HepG2 (cell line): ENCODE measurements around the gene PLXND1. TPM values are rescaled to one million over a fixed set of nuclear protein-coding genes. Genes with fewer than 3 reads are reported as not detected.

ENCODE experiments used
- ATAC-seq: fragments of 200-7000 bp; cut with Tn5 transposase; 3 replicates; pipeline ENCODE4 v1.9.1; 2020; ENCODE audit warnings: mild to moderate bottlenecking, moderate library complexity
- BruUV-seq: library from RNA; stranded (reverse); fragments of 400-500 nt; replicated peaks from 2 replicates; lab custom pipeline; 2021; lab: Mats Ljungman, UMichigan
- CTCF ChIA-PET: fragments of 300-600 bp; formaldehyde crosslinking; extraction: SDS; loops from one replicate; lab custom pipeline; 2021; ENCODE audit warnings: low total read pairs, inconsistent platforms, low intra/inter-chr PET ratio; lab: Yijun Ruan, JAX
- POLR2A ChIA-PET: fragments of 350-600 bp; sonication (Branson Sonifier 250); formaldehyde crosslinking; loops from one replicate; lab custom pipeline; 2020; ENCODE audit warnings: antibody characterized with exemption, inconsistent platforms; lab: Yijun Ruan, JAX
- DNase-seq: peaks from one replicate; pipeline ENCODE4 v3.0.0-alpha.2; 2015; ENCODE audit warnings: low spot score
- FAIRE-seq: peaks from 3 replicates; lab custom pipeline; 2011; peaks lifted over from hg19 to GRCh38; lab: Jason Lieb, UNC
- H2AFZ ChIP-seq: one replicate; pipeline ENCODE4 v1.6.1; 2011; ENCODE audit warnings: low read length, inconsistent platforms
- H3K27ac ChIP-seq: fragments of 300-600 bp; 3 replicates; pipeline ENCODE4 v1.8.0; 2011; ENCODE audit warnings: mixed run types, mild to moderate bottlenecking, mixed read lengths, low read length, inconsistent platforms; ENCODE audit not compliant: insufficient read depth; ENCODE audit errors: extremely low read length
- H3K27me3 ChIP-seq, 2 experiments: fragments of 200-600 bp in 1 of 2; 2 replicates in 1 of 2; 3 replicates in 1 of 2; pipeline versions ENCODE4 v1.6.0 to v1.8.0; 2011; ENCODE audit warnings: low read length in 2 of 2, mild to moderate bottlenecking in 2 of 2, moderate library complexity in 2 of 2, inconsistent platforms in 1 of 2; ENCODE audit not compliant: insufficient read depth in 2 of 2, control insufficient read depth in 1 of 2
- H3K36me3 ChIP-seq, 2 experiments: fragments of 200-600 bp in 1 of 2; replicated peaks in 1 of 2; 2 replicates in 1 of 2; 3 replicates in 1 of 2; pipeline versions ENCODE4 v1.5.1 to v1.8.0; 2011; ENCODE audit warnings: low read length in 2 of 2, inconsistent platforms in 1 of 2; ENCODE audit not compliant: insufficient read depth in 2 of 2, control insufficient read depth in 1 of 2
- H3K4me1 ChIP-seq: 2 replicates; pipeline ENCODE4 v1.5.1; 2012; ENCODE audit warnings: low read length, inconsistent platforms; ENCODE audit not compliant: insufficient read depth
- H3K4me2 ChIP-seq: 2 replicates; pipeline ENCODE4 v1.6.0; 2011; ENCODE audit warnings: low read depth, low read length, inconsistent platforms
- H3K4me3 ChIP-seq, 3 experiments: fragments of 200-600 bp in 1 of 3; sonication (generic), shearing (Covaris generic) in 1 of 3; replicated peaks in 1 of 3; 2 replicates each; pipeline ENCODE4 v1.5.1; 2011 to 2016; ENCODE audit warnings: low read length in 3 of 3, inconsistent platforms in 2 of 3, low read depth in 2 of 3, mild to moderate bottlenecking in 2 of 3, control low read depth in 1 of 3, mixed read lengths in 1 of 3; ENCODE audit not compliant: insufficient read depth in 1 of 3
- H3K79me2 ChIP-seq: one replicate; pipeline ENCODE4 v1.6.1; 2011; ENCODE audit warnings: low read length, inconsistent platforms; ENCODE audit not compliant: insufficient read depth
- H3K9ac ChIP-seq: 2 replicates; pipeline ENCODE4 v1.6.0; 2011; ENCODE audit warnings: mild to moderate bottlenecking, low read depth, low read length, inconsistent platforms; ENCODE audit not compliant: insufficient read depth
- H3K9me3 ChIP-seq: 2 replicates; pipeline ENCODE4 v1.5.1; 2012; ENCODE audit warnings: mild to moderate bottlenecking, low read length
- H4K20me1 ChIP-seq: 2 replicates; pipeline ENCODE4 v1.6.0; 2011; ENCODE audit warnings: inconsistent platforms, mild to moderate bottlenecking, low read length, moderate library complexity; ENCODE audit not compliant: insufficient read depth
- HNF4A ChIP-seq: sonication (generic); formaldehyde crosslinking; IDR thresholded peaks from 2 replicates; pipeline ENCODE4 v1.4.0; 2020; ENCODE audit warnings: missing genetic modification reagents
- PAXIP1 ChIP-seq: sonication (generic); formaldehyde crosslinking; conservative IDR thresholded peaks from 2 replicates; pipeline ENCODE4 v1.4.0; 2020; ENCODE audit warnings: mild to moderate bottlenecking, missing genetic modification reagents, moderate library complexity
- ZFX ChIP-seq: sonication (generic); formaldehyde crosslinking; IDR thresholded peaks from 2 replicates; pipeline ENCODE4 v1.4.0; 2020; ENCODE audit warnings: mild to moderate bottlenecking, low read depth, missing genetic modification reagents, moderate library complexity
- ZFY ChIP-seq: sonication (generic); formaldehyde crosslinking; IDR thresholded peaks from 2 replicates; pipeline ENCODE4 v1.4.0; 2020; ENCODE audit warnings: missing genetic modification reagents
- ZNF350 ChIP-seq: sonication (generic); formaldehyde crosslinking; IDR thresholded peaks from 2 replicates; pipeline ENCODE4 v1.4.0; 2020; ENCODE audit warnings: mild to moderate bottlenecking, low read depth, missing genetic modification reagents, borderline replicate concordance
- ZNF570 ChIP-seq: sonication (generic); formaldehyde crosslinking; IDR thresholded peaks from 2 replicates; pipeline ENCODE4 v1.4.0; 2020; ENCODE audit warnings: mild to moderate bottlenecking, missing genetic modification reagents, borderline replicate concordance
- ZNF629 ChIP-seq: sonication (generic); formaldehyde crosslinking; conservative IDR thresholded peaks from 2 replicates; pipeline ENCODE4 v1.5.0; 2020; ENCODE audit warnings: missing genetic modification reagents
- ZNF687 ChIP-seq: sonication (generic); formaldehyde crosslinking; IDR thresholded peaks from 2 replicates; pipeline ENCODE4 v1.5.1; 2020; ENCODE audit warnings: mild to moderate bottlenecking, missing genetic modification reagents, moderate library complexity
- WGBS: methylation state at CpG from one replicate; pipeline ENCODE4 v1.1.6; 2017; ENCODE audit warnings: low lambda C conversion rate; 5-methylcytosine and 5-hydroxymethylcytosine counted together
- in situ Hi-C: cut with HindIII; loops from 2 replicates; pipeline ENCODE4 v1.10.0; 2017; ENCODE audit warnings: low pct_unique_long_range_greater_than_20kb; ENCODE audit not compliant: extremely low pct_ligation_motif_present
- intact Hi-C: fragments of 100-400 bp; cut with micrococcal nuclease; formaldehyde crosslinking; loops from one replicate; pipeline ENCODE4 v1.10.0; 2022; ENCODE audit not compliant: unreplicated experiment
- polyA plus RNA-seq, 8 experiments: library from polyadenylated mRNA; depleted of rRNA in 3 of 8; stranded (reverse) in 7 of 8; unstranded in 1 of 8; fragments of >200 nt; fragmentation: Illumina TruSeq in 4 of 8; extraction: Trizol in 4 of 8; gene quantifications; 2 replicates each; pipeline versions ENCODE4 v1.2.1 to v1.2.3, GENCODE V29; 2011 to 2016; ENCODE audit warnings: low read depth in 4 of 8, missing spikeins in 1 of 8, mixed read lengths in 1 of 8; ENCODE audit not compliant: insufficient read depth in 1 of 8
- total RNA-seq, 5 experiments: library from RNA; depleted of rRNA; stranded (reverse); fragments of >200 nt; fragmentation: Illumina TruSeq; extraction: Trizol; gene quantifications; 2 replicates each; pipeline ENCODE4 v1.2.3, GENCODE V29; 2016; ENCODE audit warnings: low read depth in 1 of 5

Gene PLXND1
- total and polyA plus RNA-seq, 2 of the 13 experiments (the other 11 are each of a cell fraction or from before 2014, with no cell fraction given), result 15.9 to 42.0 TPM

- WGBS, result 73% methylated on average over 7 of the region's 8 CpGs
- ChIA-PET POLR2A (interaction anchor here (0.6 to 1.0 kb wide), 2 partner anchors 9 to 33 kb away, joined by 3 to 4 read pairs; no protein-coding TSS in a partner anchor), CTCF (no interaction called here)
- H3K27me3 ChIP-seq, result no peaks in the 10 kb centered on the region; a peak in 1 of 5 replicates
- peaks cover 23% of the 10 kb centered on the region for H3K4me1 ChIP-seq
- peak; percentile 63 for ATAC-seq
- no peak for FAIRE-seq
- H3K9me3 ChIP-seq, result no peaks in the 10 kb centered on the region
- H3K4me3 ChIP-seq, result no peak overlapping the region
- H3K36me3 ChIP-seq, result peaks cover 6 to 19% of the 10 kb centered on the region in 2 experiments; a peak in 3 of 5 replicates
- TF ChIP-seq ZFY (CRISPR knock-in tag), result peak; percentile 24; the same call in 1 of the 2 replicates
- peak; percentile 61 for TF ChIP-seq HNF4A (CRISPR knock-in tag)
- TF ChIP-seq ZNF570 (CRISPR knock-in tag), result no peak
- 0 out of 2 replicates have a peak, but pooled peaks have one; percentile 8 for TF ChIP-seq ZFX
- 0 out of 2 replicates have a peak, but pooled peaks have one; percentile 22 for TF ChIP-seq PAXIP1
- no peak for TF ChIP-seq ZNF350 (CRISPR knock-in tag)
- peak; percentile 60 for TF ChIP-seq ZNF687
- TF ChIP-seq ZNF629 (CRISPR knock-in tag), result peak; percentile 27; the same call in 1 of the 2 replicates
- peak overlapping the region; percentile 4; the same call in 1 of the 2 replicates for H3K9ac ChIP-seq
- in situ Hi-C loops (no loop called here), intact Hi-C loops (no loop called here)
- no peak overlapping the region for H2AFZ ChIP-seq
- no peaks in the 10 kb centered on the region for H4K20me1 ChIP-seq
- DNase-seq, result no peak
- peak overlapping the region; percentile 8; the same call in 1 of the 2 replicates for H3K4me2 ChIP-seq
- H3K79me2 ChIP-seq, result no peaks in the 10 kb centered on the region
- H3K27ac ChIP-seq, result peak overlapping the region; percentile 39
- no TSS peak for BruUV-seq
These were observed 42.5 kb downstream of the PLXND1 start for GRCh38 chr3:129563850-129564535.
